Stimulated activated CD4-positive, alpha-beta T cell treated with anti-CD3 and anti-CD28 coated beads, Interleukin-12 subunit alpha, Interleukin-12 subunit beta, amount 100 ng/mL, for 24 hours (primary cell): Measurements from ENCODE around the gene AHRR.
"Not testable (repeated sequence)": the region's sequence is repeated elsewhere in the genome, so short reads cannot be mapped to it uniquely, and the experiment has no call there.

Source experiments
- DNase-seq, 2 experiments: peaks; one replicate each; pipeline ENCODE4 v3.0.0-alpha.2; 2020; ENCODE audit warnings: low read depth in 2 of 2

Gene AHRR

DNA sequence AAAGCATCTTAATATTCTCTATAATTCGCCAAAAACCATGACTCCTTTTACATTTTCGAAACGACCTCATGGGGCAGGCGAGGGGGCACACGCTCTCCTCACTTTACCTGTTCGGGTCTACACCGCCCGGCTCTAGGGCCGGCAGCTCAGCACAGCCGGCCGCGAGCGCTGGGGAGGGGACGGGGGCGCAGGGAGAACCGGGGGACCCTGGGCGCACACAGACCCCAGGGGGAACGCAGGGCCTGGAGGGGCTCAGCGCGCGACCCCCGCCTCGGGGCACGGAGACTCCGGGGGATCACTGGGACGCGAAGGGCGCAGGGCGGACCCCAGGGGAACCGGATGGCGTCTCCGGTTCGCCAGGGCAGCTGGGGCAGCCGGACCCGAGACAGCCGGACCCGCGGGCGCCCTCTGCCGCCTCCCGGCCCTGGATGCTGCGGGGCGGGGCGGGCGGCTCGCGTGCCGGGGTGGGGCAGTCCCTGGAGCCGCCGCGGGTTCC is at the start of gene AHRR:
Gene AHRR (plus strand): TSS at position 485 of the 496 bp plus-strand sequence. CDS start 22,189 bp downstream, outside the sequence.
- DNase-seq: peak in 1 of 2 experiments; percentile 59

DNA sequence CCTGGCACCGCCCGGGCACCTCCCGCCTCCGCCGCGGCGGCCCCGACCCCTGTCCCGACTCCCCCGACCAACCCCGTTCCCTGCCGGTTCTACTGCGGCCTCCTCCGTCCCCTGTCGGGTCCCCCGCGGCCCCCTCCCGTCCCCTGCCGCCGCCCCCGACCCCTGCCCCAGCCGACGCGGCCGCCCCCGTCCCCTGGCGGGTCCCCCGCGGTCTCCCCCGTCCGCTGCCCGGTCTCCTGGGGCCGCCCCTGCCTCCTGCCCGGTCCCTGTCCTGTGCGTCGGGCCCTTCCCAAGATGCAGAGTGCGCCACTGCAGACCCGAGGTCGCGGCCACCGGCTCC is 49.7 kb upstream of the AHRR start:
- not testable (repeated sequence) for DNase-seq

DNA sequence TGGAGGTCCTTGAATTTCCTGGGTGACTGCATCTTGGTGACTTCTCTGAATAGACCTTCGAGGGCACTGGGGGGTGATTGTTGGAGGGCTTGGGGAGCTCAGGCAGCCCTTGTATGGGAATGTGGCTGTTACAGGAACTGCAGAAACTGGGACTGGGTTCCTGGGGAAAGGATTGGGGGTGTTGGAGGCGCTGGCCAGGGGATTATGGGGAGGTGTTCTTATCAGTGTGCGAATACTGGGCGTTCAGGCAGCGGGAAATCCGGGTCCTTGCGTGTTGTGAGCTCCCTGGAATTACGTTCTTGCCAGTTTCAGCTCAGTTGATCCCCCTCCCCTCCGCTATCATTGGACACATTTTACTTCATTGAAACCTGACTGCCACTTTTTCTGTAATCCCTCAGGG is 48.4 kb upstream of the AHRR start:
- DNase-seq: not testable (repeated sequence)

GRCh38 chr5:273491-273890 is 48.0 kb upstream of the AHRR start:
- not testable (repeated sequence) for DNase-seq

DNA sequence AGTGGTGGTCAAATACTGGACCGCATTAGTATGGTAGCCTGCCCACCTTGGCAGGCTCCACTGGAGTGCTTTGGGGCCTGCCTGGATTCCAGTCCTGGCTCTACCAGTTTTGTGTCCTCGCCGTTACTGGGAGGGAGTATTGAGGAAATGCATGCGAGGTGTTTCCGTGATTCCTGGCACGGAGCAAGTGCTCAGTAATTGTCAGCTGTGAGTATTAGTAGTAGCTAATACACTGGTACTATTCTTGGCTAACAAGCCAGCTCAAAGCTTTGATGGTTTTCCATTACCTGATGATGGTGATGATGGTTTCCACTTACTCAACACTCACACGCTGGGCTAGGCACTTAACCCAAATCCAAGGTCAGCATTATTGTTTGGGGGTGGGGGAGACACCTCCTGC is 47.2 kb upstream of the AHRR start:
- DNase-seq: not testable (repeated sequence)

DNA sequence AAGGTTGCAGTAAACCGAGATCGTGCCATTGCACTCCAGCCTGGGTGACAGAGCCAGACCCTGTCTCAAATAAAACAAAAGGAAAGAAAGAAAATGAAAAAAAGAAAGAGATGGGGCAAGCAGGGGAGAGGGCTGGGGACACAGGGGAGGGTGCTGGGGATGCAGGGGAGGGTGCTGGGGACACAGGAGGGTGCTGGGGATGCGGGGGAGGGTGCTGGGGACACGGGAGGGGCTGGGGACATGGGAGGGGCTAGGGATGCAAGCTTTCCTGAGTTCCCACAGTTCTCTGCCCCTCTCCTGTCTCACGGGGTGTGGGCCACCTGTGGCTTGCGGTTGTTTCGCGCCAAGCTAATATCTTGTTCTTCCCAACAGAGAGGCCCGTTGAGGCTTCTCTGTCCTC is 42.9 kb upstream of the AHRR start:
- no peak for DNase-seq

- DNase-seq: not testable (repeated sequence)
These were observed 42.4 kb upstream of the AHRR start for GRCh38 chr5:279051-279665.

GRCh38 chr5:285991-286557 is 35.4 kb upstream of the AHRR start:
- no peak for DNase-seq

GRCh38 chr5:290200-290599 is 31.3 kb upstream of the AHRR start:
- not testable (repeated sequence) for DNase-seq

DNA sequence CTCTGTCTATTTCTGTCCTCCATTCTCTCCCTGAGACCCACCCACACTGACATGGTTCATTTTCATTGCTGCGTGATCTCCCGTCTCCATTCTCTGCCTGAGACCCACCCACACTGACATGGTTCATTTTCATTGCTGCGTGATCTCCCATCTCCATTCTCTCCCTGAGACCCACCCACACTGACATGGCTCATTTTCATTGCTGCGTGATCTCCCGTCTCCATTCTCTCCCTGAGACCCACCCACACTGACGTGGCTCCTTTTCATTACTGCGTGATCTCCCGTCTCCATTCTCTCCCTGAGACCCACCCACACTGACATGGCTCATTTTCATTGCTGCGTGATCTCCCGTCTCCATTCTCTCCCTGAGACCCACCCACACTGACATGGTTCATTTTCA is 30.2 kb upstream of the AHRR start:
- DNase-seq: not testable (repeated sequence)

GRCh38 chr5:294788-295187 is 26.7 kb upstream of the AHRR start:
- DNase-seq: not testable (repeated sequence)

GRCh38 chr5:296207-296606 is 25.3 kb upstream of the AHRR start:
- DNase-seq: not testable (repeated sequence)

- not testable (repeated sequence) for DNase-seq
These were observed 24.6 kb upstream of the AHRR start for GRCh38 chr5:296954-297353.

DNA sequence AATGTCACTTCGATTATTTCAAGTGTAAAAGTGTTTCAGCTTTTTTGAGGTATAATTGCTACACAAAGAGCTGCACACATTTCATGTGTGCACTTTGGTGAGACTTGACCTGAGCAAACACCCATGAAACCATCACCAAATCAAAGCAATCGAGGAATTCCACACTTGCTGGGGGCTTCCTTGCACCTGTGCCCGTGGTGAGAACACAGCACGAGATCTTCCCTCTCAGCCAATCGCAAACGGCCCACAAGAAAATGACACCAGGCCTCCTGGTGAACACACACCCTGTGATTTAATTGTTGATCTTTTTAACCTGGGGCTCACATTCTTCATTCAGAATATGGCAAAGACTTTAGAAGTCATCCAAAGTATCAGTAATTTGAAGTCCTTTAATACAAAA is 24.1 kb upstream of the AHRR start:
- DNase-seq: not testable (repeated sequence)

- not testable (repeated sequence) for DNase-seq
These were observed 23.4 kb upstream of the AHRR start for GRCh38 chr5:297991-298736.

- no peak for DNase-seq
These were observed 22.8 kb upstream of the AHRR start for GRCh38 chr5:298737-299125.

DNA sequence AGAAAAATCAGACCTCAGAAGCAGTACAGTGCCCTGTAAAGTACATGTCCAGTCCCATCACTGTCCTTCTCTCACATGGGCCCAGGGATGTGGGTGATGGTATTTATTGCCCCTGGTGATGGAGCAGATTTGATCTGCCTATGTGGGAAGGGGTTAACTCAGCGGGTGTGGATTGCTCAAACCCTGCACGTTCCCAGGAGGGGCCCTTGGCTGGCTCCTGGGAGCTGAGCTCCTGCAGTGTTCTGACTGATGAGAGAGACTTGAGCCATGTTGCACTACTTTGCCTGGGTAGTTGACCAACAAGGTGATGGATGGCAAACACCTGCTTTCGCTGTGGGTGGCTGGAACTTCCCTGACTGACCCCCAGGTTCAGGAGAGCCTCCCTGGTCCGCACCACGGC is 21.6 kb upstream of the AHRR start:
- DNase-seq: not testable (repeated sequence)

DNA sequence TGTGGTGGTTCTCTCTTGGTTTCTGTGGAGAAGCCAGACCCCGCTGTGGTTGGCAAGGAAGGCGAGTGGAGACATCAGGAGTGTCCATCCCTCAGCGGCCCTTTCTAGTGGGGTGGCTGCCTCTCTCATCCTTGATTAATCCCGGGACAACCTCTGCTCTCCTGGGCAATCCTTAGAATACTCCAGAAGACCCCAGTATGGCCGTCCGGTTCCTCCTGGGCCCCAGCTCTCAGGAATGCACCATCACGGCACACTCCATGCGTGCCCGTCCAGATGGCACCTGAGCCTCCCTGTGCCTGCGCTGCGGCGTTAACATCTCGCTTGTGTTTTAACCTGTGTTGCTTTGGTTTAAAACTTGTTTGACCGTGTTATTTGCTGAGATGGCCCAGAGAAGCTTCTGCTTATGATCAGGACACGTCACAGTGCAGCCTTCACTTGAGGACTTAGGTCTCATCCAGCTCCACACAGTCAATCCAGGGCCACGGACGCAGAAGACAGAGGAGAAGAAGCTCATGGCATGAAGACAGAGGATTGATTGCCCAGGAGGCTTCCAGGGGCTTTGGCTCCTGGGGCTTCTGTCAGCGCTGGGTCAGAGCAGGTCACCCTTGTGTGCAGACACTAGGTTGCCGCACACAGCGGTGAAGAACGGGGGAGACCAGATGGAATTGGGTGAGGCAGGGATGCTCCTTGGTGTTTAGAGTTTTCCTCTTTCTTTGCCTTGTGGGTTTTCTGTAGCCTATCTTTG is 20.7 kb upstream of the AHRR start:
- DNase-seq: not testable (repeated sequence)

DNA sequence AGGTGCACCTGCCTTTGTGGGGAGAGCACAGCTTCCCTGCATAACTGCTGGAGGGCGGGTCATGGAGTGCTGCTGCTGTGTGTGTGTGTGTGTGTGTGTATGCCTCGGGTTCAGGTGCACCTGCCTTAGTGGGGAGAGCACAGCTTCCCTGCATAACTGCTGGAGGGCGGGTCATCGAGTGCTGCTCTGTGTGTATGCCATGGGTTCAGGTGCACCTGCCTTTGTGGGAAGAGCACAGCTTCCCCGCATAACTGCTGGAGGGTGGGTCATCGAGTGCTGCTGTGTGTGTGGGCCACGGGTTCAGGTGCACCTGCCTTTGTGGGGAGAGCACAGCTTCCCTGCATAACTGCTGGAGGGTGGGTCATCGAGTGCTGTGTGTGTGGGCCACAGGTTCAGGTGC is 19.1 kb upstream of the AHRR start:
- not testable (repeated sequence) for DNase-seq

GRCh38 chr5:302966-303365 is 18.5 kb upstream of the AHRR start:
- DNase-seq: no peak

- not testable (repeated sequence) for DNase-seq
These were observed 17.8 kb upstream of the AHRR start for GRCh38 chr5:303741-304140.

GRCh38 chr5:305050-305449 is 16.5 kb upstream of the AHRR start:
- DNase-seq: no peak
